Activated CD8-positive, alpha-beta T cell treated with anti-CD3 and anti-CD28 coated beads for 36 hours (primary cell): ENCODE data around the gene PTEN. TPM values are rescaled to one million over a fixed set of nuclear protein-coding genes. Genes with fewer than 3 reads are reported as not detected.

Source experiments
- ATAC-seq: fragments of 200-7000 bp; cut with Tn5 transposase; one replicate; pipeline ENCODE4 v1.10.0; 2021; ENCODE audit warnings: mild to moderate bottlenecking, moderate library complexity
- CTCF ChIA-PET: fragments of 350-600 bp; sonication (Branson Sonifier 250); formaldehyde crosslinking; loops from one replicate; lab custom pipeline; 2021; ENCODE audit warnings: antibody characterized with exemption; lab: Charles Lee
- POLR2A ChIA-PET: fragments of 350-600 bp; sonication (Branson Sonifier 250); formaldehyde crosslinking; loops from one replicate; lab custom pipeline; 2021; ENCODE audit warnings: antibody characterized with exemption; lab: Charles Lee
- DNase-seq: peaks from one replicate; pipeline ENCODE4 v3.0.0-alpha.2; 2020
- H3K27ac Mint-ChIP-seq: one replicate; pipeline ENCODE4 v1.8.0; 2021; ENCODE audit warnings: mild to moderate bottlenecking, mixed read lengths
- H3K27me3 Mint-ChIP-seq: one replicate; pipeline ENCODE4 v1.8.0; 2021; ENCODE audit warnings: mixed read lengths
- H3K36me3 Mint-ChIP-seq: one replicate; pipeline ENCODE4 v1.8.0; 2021; ENCODE audit warnings: low read depth, mixed read lengths
- H3K4me1 Mint-ChIP-seq: one replicate; pipeline ENCODE4 v1.8.0; 2021; ENCODE audit warnings: low read depth, mixed read lengths
- H3K4me3 Mint-ChIP-seq: one replicate; pipeline ENCODE4 v1.8.0; 2021; ENCODE audit warnings: mild to moderate bottlenecking, moderate library complexity, mixed read lengths
- H3K9me3 Mint-ChIP-seq: one replicate; pipeline ENCODE4 v1.8.0; 2021; ENCODE audit warnings: mixed read lengths
- intact Hi-C: fragments of 100-400 bp; cut with micrococcal nuclease; formaldehyde crosslinking; loops from one replicate; pipeline ENCODE4 v1.10.0; 2022
- total RNA-seq, 2 experiments: library from RNA; stranded (reverse); gene quantifications; one replicate each; pipeline ENCODE4 v1.2.3, GENCODE V29; 2021
- TF ChIP-seq, protein P1 (sequence below): fragments of 200-600 bp; IDR thresholded peaks from one replicate; pipeline ENCODE4 v1.8.0; 2022; ENCODE audit warnings: antibody characterized with exemption, mild to moderate bottlenecking

PTEN gene
- total RNA-seq, 2 experiments from 2014 or later: 48.9 to 51.8 TPM

DNA sequence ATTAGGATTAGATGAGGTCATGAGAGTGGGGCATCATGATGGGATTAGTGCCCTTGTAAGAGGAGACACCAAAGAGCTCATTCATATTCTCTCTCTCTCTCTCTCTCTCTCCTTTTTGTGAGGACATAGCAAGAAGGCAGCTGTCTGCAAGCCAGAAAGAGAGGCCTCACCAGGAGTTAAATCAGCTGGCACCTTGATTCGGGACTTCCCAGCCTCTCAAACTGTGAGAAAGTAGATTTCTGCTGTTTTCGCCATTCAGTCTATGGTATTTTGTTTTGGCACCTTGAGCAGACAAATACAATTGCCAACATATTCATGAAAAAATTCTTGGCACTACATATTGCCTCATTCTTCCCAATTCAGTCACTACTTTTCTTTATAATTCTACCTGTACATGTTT is 24.8 kb upstream of the PTEN start:
- intact Hi-C loops: no loop called here
- POLR2A ChIA-PET: interaction anchor here (0.9 to 1.8 kb wide), 2 partner anchors 10 to 20 kb away, joined by 4 to 6 read pairs; partner anchors contain the start of gene ATAD1
- DNase-seq (no peak), ATAC-seq (no peak)
- Mint-ChIP-seq H3K27me3 (no peaks in the 10 kb centered on the region), H3K4me3 (no peak overlapping the region), H3K4me1 (no peaks in the 10 kb centered on the region), H3K36me3 (no peaks in the 10 kb centered on the region), H3K9me3 (peaks cover 1% of the 10 kb centered on the region), H3K27ac (no peak overlapping the region)
- CTCF ChIA-PET: interaction anchor here (2.0 kb wide), 1 partner anchor 11 kb away, joined by 5 read pairs; no protein-coding TSS in a partner anchor
- TF ChIP-seq, protein P1, sequence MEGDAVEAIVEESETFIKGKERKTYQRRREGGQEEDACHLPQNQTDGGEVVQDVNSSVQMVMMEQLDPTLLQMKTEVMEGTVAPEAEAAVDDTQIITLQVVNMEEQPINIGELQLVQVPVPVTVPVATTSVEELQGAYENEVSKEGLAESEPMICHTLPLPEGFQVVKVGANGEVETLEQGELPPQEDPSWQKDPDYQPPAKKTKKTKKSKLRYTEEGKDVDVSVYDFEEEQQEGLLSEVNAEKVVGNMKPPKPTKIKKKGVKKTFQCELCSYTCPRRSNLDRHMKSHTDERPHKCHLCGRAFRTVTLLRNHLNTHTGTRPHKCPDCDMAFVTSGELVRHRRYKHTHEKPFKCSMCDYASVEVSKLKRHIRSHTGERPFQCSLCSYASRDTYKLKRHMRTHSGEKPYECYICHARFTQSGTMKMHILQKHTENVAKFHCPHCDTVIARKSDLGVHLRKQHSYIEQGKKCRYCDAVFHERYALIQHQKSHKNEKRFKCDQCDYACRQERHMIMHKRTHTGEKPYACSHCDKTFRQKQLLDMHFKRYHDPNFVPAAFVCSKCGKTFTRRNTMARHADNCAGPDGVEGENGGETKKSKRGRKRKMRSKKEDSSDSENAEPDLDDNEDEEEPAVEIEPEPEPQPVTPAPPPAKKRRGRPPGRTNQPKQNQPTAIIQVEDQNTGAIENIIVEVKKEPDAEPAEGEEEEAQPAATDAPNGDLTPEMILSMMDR: no peak

DNA sequence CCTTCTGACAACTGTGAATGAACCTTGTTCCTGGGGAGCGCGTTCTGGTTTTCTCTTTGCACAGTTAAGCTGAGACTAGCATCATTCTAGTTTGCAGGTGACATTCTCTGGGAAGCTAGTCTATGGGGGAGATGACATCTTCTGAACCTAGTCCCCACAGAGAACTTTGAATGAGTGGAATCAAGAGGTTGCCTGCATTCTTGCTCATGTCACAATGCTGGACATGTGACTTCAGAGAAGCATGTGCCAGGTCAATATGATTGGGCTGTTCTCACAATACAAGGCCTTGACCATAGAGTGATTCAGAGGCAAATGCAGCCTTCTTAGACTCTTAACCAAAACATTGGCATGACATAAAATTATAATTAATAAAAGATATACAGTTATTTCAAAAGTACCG is 22.2 kb upstream of the PTEN start:
- ChIA-PET CTCF (interaction anchor here (0.9 to 1.3 kb wide), 2 partner anchors 22 to 712 kb away, joined by 3 read pairs; partner anchors contain the start of gene ATAD1), POLR2A (interaction anchor here (0.6 to 0.7 kb wide), 2 partner anchors 9 to 276 kb away, joined by 3 read pairs; no protein-coding TSS in a partner anchor)
- TF ChIP-seq, protein P1: no peak

DNA sequence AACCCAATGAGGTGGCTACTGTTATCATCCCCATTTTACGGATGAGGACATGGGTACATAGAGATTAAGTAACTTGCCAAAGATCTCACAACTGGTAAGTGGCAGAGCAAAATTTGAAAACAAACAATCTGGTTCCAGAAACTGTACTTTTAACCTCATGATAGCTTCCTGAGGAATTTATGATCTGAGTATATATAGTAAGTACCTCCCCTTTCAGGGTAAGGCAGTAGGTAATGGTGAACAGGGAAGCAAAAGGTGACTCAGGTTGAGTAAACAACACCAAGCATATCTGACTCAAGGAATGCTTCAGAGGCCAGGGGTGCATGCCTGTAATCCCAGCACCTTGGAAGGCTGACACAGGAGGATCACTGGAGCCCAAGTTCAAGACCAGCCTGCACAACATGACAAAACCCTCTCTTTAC is 21.2 kb upstream of the PTEN start:
- DNase-seq: no peak
- ATAC-seq: no peak
- Mint-ChIP-seq H3K9me3 (no peaks in the 10 kb centered on the region), H3K27me3 (no peaks in the 10 kb centered on the region), H3K4me1 (no peaks in the 10 kb centered on the region), H3K36me3 (no peaks in the 10 kb centered on the region), H3K4me3 (no peak overlapping the region), H3K27ac (no peak overlapping the region)
- TF ChIP-seq, protein P1: no peak
- CTCF ChIA-PET: no interaction called here
- POLR2A ChIA-PET: no interaction called here
- intact Hi-C loops: no loop called here

More for the DNA sequence above, 22.2 kb upstream of the PTEN start:
- Mint-ChIP-seq H3K36me3 (no peaks in the 10 kb centered on the region), H3K27me3 (no peaks in the 10 kb centered on the region), H3K4me1 (no peaks in the 10 kb centered on the region), H3K9me3 (peaks cover under 1% of the 10 kb centered on the region), H3K27ac (no peak overlapping the region), H3K4me3 (no peak overlapping the region)
- no peak for ATAC-seq
- no peak for DNase-seq
- intact Hi-C loops: no loop called here

DNA sequence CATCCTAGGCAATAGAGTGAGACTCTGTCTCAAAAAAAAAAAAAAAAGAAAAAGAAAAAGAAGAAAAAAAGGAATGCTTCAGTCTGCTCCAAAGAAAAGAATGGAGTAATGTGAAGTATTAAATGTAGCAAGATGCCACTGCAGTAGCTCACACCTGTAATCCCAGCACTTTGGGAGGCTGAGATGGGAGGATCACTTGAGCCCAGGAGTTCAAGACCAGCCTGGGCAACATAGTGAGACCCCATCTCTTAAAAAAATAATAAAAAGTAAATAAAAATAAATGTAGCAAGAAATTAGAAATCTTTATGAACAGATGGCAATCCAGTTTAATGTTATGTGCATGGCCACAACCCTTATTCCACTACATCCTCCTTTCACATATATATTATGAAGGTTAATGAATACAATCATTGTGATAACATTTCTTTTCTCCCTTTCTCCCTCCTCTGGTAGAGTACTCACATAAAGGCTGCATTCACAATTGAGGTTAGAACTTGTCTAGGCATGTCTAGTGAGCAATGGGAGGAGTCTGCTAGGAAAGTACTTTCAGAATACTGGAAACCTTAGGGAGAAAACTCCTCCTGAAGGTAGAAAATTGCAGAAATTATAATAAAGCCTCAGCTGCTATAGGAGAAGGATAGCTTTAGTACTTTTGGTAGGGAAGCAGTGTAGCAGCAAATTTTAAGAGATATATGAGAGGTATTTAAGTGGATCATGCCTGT is 20.5 kb upstream of the PTEN start:
- Mint-ChIP-seq H3K4me3 (no peak overlapping the region), H3K9me3 (no peaks in the 10 kb centered on the region), H3K36me3 (no peaks in the 10 kb centered on the region), H3K27me3 (no peaks in the 10 kb centered on the region), H3K4me1 (no peaks in the 10 kb centered on the region), H3K27ac (no peak overlapping the region)
- no peak for ATAC-seq
- CTCF ChIA-PET: no interaction called here
- intact Hi-C loops: no loop called here
- TF ChIP-seq, protein P1: no peak
- no peak for DNase-seq
- POLR2A ChIA-PET: no interaction called here

DNA sequence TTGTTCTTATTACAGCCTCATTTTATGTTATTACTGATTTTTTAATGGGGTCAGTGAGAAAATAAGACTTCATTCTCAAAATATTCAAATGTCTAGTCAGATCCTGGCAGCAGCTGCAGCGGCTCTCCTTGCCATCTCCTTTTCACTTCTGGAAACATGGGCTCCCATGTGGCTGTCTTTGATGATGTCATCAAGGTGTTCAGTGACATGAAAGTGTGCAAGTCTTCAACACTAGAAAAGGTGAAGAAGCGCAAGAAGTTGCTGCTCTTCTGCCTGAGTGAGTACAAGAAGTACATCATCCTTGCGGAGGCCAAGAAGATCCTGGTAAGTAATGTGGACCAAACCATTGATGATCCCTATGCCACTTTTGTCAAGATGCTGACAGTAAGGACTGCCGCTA is 19.7 kb upstream of the PTEN start:
- TF ChIP-seq, protein P1: no peak
- intact Hi-C loops: no loop called here
- Mint-ChIP-seq H3K9me3 (no peaks in the 10 kb centered on the region), H3K4me1 (no peaks in the 10 kb centered on the region), H3K27me3 (no peaks in the 10 kb centered on the region), H3K27ac (no peak overlapping the region), H3K36me3 (no peaks in the 10 kb centered on the region), H3K4me3 (no peak overlapping the region)
- ATAC-seq: no peak
- no peak for DNase-seq
- POLR2A ChIA-PET: no interaction called here
- CTCF ChIA-PET: no interaction called here
